HFF-Myc (cell line): ENCODE data around the gene HMGXB3.

Experiments
- DNase-seq: peaks from one replicate; pipeline ENCODE4 v3.0.0-alpha.2; 2011; ENCODE audit warnings: low read depth; ENCODE audit errors: extremely low read depth
- H3K4me3 ChIP-seq: replicated peaks from 2 replicates; pipeline ENCODE4 v1.5.1; 2011; ENCODE audit warnings: low read depth, mild to moderate bottlenecking, control low read depth, low read length
- CTCF ChIP-seq: IDR thresholded peaks from 2 replicates; pipeline ENCODE4 v1.5.1; 2012; ENCODE audit warnings: mild to moderate bottlenecking, low read depth, low read length, control low read depth; ENCODE audit errors: missing control alignments

HMGXB3 gene

GRCh38 chr5:150097152-150097551 is 96.6 kb downstream of the HMGXB3 start:
- no peak overlapping the region for H3K4me3 ChIP-seq
- no peak for TF ChIP-seq CTCF
- DNase-seq = no peak

- DNase-seq = no peak
- TF ChIP-seq CTCF = no peak
- no peak overlapping the region for H3K4me3 ChIP-seq
Observed at GRCh38 chr5:150101023-150101422, 100.5 kb downstream of the HMGXB3 start.
